Measurements from ENCODE around the gene SARDH. TPM values are rescaled to one million over a fixed set of nuclear protein-coding genes. Genes with fewer than 3 reads are reported as not detected.

Gene SARDH
- total RNA-seq, 2 donors from 2014 or later: 20.2 to 61.0 TPM

DNA sequence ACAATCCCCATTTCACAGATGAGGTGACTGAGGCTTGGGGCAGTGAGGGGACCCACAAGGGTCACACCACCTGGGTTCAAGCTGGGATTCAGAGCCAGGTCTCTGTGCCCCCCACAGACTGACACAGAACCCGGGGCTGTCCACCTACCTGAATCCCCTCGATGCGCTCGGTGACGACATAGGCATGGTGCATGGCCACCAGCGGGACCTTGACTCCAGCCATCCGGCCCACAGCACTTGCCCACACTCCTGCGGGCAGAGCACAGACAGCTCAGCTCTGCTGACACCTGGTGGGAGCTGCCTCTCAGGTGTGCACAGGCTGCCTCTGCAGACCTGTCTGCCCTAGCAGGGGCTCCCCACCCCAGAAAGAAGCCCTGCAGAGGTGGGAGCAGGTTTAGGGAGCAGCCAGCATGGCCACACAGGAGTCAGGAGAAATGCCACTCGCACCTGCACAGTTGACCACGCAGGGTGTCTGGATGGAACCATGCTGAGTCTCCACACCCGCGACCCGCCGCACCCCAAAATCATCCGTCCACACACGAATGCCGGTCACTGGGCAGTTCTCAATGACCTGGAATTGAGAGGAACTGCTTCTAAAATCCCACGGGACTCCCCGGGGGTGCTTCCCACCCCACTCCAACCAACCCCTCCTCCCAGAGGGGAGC is 8.4 kb downstream of the SARDH start:
- no peaks in the 10 kb centered on the region for H3K9me3 ChIP-seq
- DNase-seq (no peak), ATAC-seq (no peak)
- no peak overlapping the region for H3K4me3 ChIP-seq
- intact Hi-C loops (cut with DNase I): no loop called here
- no peaks in the 10 kb centered on the region for H3K27me3 ChIP-seq
- H3K36me3 ChIP-seq (replicated peaks in 1 of 2; ENCODE audit: insufficient read depth in 1 of 2, low read depth in 2 of 2): no peaks in the 10 kb centered on the region
- no peak overlapping the region for H3K27ac ChIP-seq
- H3K4me1 ChIP-seq: peaks cover 8% of the 10 kb centered on the region
- TF ChIP-seq POLR2A (IDR thresholded peaks at IDR 0.05): no peak
- TF ChIP-seq, protein P1, sequence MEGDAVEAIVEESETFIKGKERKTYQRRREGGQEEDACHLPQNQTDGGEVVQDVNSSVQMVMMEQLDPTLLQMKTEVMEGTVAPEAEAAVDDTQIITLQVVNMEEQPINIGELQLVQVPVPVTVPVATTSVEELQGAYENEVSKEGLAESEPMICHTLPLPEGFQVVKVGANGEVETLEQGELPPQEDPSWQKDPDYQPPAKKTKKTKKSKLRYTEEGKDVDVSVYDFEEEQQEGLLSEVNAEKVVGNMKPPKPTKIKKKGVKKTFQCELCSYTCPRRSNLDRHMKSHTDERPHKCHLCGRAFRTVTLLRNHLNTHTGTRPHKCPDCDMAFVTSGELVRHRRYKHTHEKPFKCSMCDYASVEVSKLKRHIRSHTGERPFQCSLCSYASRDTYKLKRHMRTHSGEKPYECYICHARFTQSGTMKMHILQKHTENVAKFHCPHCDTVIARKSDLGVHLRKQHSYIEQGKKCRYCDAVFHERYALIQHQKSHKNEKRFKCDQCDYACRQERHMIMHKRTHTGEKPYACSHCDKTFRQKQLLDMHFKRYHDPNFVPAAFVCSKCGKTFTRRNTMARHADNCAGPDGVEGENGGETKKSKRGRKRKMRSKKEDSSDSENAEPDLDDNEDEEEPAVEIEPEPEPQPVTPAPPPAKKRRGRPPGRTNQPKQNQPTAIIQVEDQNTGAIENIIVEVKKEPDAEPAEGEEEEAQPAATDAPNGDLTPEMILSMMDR (IDR thresholded peaks at IDR 0.05): no peak
- 80 to 82% methylated on average over 2 to 19 of the region's 19 CpGs for WGBS, 2 donors

DNA sequence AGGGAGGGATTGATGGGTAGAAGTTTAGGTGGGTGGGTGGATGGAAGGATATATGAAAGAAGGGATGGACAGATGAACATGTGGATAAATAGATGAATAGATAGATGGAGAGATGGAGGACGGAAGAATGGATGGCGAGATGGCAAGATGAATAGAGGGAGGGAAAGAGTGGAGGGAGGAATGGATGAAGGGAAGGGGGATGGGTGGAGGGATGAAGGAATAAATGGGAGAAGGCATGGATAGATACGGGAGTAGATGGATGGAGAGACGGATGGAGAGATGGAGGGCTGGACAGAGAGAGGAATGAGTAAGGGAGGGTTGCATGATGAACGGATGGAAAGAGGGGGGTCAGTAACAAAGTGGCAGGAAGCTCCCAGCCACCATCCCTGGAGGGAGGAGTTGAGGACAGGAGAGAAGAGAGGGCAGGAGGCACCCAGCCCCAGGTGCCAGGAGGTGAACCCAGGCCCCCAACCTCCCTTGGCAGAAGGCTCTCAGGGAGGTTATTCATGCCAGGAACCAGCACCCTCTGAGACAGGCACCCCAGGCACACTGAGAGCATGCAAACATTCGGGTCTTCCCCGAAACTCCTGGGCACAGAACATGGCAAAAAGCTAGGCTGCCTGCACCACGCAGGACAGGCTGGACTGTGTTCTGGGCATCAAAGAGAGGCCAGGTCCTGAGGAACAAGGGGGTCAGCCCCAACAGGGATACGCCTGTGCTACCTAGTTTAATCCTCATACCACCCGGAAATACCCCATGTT is 9.1 kb downstream of the SARDH start:
- DNase-seq: no peak
- 74 to 79% methylated on average over 7 to 10 of the region's 10 CpGs for WGBS, 2 donors
- H3K36me3 ChIP-seq (replicated peaks in 1 of 2; ENCODE audit: insufficient read depth in 1 of 2, low read depth in 2 of 2): no peaks in the 10 kb centered on the region
- no peak for ATAC-seq
- H3K27me3 ChIP-seq: no peaks in the 10 kb centered on the region
- intact Hi-C loops (cut with DNase I): no loop called here
- no peak overlapping the region for H3K27ac ChIP-seq
- H3K9me3 ChIP-seq: no peaks in the 10 kb centered on the region
- peaks cover 8% of the 10 kb centered on the region for H3K4me1 ChIP-seq
- no peak overlapping the region for H3K4me3 ChIP-seq
- TF ChIP-seq, protein P1 (IDR thresholded peaks at IDR 0.05): no peak
- no peak for TF ChIP-seq POLR2A (IDR thresholded peaks at IDR 0.05)

DNA sequence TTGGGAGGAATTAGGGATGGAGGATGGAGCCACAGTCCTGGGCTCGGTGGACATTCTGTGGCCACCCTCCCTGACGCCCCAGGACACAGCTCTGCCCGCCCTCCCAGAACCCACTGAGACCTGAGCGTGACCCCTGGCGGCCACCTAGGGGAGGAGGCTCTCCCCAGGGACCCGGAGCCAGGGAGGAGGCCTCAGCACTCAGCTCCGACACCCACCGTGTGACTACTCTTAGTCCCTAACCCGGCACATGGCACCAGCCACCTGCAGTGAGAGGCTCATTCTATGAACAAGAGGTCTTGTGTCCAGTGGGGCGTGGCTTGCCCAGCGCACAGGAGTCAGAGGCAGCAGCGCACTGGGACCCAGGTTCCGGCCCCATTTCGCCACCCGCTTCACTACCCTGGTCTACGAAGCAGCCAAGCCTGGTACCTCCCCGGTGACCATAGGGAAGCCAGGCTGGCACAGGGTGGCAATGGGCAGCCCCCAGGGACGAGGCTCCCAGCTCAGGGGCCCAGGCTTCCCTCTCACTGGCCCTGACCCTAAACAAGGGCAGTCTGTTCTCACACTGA is 10.2 kb downstream of the SARDH start:
- intact Hi-C loops (cut with DNase I): no loop called here
- ATAC-seq (no peak), DNase-seq (peak in 2 of 4 donors; percentile 7 to 10)

DNA sequence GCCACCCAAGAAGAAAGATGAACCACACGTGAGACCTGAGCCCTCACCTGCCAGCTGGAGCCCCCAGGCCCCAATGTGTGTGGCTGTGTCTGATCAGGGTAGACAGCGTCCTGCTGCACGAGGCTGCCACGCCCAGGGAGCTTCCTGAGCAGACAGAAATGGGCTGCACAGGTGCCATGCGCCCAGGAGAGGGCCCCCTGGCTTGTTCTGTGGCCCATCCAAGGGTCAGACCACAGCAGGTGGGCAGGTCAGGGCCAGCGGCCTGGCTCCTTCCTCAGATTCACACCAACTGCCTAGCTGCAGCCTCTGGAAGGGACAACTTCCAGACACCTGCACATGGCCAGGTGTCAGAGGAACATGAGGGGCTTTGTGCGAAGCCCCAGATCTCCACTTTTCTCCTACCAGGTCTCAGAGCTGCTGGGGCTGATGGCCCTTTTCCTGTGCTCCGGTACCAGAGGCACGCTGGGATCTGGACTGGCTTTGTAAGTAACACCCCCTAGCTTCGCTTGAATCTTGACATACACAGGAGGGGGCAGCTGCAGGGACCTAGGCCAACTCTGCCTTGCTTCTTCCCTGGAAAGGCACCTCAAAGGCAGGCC is 10.8 kb downstream of the SARDH start:
- intact Hi-C loops (cut with DNase I): no loop called here
- WGBS, 2 donors: 67 to 96% methylated on average over 4 to 10 of the region's 10 CpGs
- H3K4me1 ChIP-seq: peaks cover 8% of the 10 kb centered on the region
- ATAC-seq (no peak), DNase-seq (peak in 1 of 4 donors; percentile 6)
- no peak overlapping the region for H3K27ac ChIP-seq
- TF ChIP-seq, protein P1 (IDR thresholded peaks at IDR 0.05): no peak
- TF ChIP-seq POLR2A (IDR thresholded peaks at IDR 0.05): no peak
- H3K9me3 ChIP-seq: no peaks in the 10 kb centered on the region
- no peaks in the 10 kb centered on the region for H3K27me3 ChIP-seq
- H3K36me3 ChIP-seq (replicated peaks in 1 of 2; ENCODE audit: insufficient read depth in 1 of 2, low read depth in 2 of 2): no peaks in the 10 kb centered on the region
- H3K4me3 ChIP-seq: no peak overlapping the region

More for the DNA sequence above, 10.2 kb downstream of the SARDH start:
- Histone ChIP-seq H3K4me1 (peaks cover 8% of the 10 kb centered on the region), H3K36me3 (replicated peaks in 1 of 2; ENCODE audit: insufficient read depth in 1 of 2, low read depth in 2 of 2) (no peaks in the 10 kb centered on the region), H3K9me3 (no peaks in the 10 kb centered on the region), H3K27ac (no peak overlapping the region), H3K4me3 (no peak overlapping the region), H3K27me3 (no peaks in the 10 kb centered on the region)
- no peak for TF ChIP-seq POLR2A (IDR thresholded peaks at IDR 0.05)
- TF ChIP-seq, protein P1 (IDR thresholded peaks at IDR 0.05): no peak
- 93% methylated on average over 9 to 17 of the region's 18 CpGs for WGBS, 2 donors
